Activated naive CD8-positive, alpha-beta T cell treated with anti-CD3 and anti-CD28 coated beads, Interleukin-2, amount 50 U/mL, for 24 hours (primary cell): ENCODE data around the gene SLC1A3.
"Not testable (repeated sequence)": the region's sequence is repeated elsewhere in the genome, so short reads cannot be mapped to it uniquely, and the experiment has no call there.

Experiments
- ATAC-seq: fragments of 150-1000 bp; cut with Tn5 transposase; one replicate; pipeline ENCODE4 v1.10.0; 2021
- DNase-seq: peaks from one replicate; pipeline ENCODE4 v3.0.0; 2021
- H3K27ac Mint-ChIP-seq: one replicate; pipeline ENCODE4 v1.8.0; 2021; ENCODE audit warnings: mild to moderate bottlenecking, mixed read lengths
- H3K27me3 Mint-ChIP-seq: one replicate; pipeline ENCODE4 v1.8.0; 2021; ENCODE audit warnings: mixed read lengths
- H3K36me3 Mint-ChIP-seq: one replicate; pipeline ENCODE4 v1.8.0; 2021; ENCODE audit warnings: low read depth, mixed read lengths
- H3K4me1 Mint-ChIP-seq: one replicate; pipeline ENCODE4 v1.8.0; 2021; ENCODE audit warnings: mixed read lengths
- H3K4me3 Mint-ChIP-seq: one replicate; pipeline ENCODE4 v1.8.0; 2021; ENCODE audit warnings: mild to moderate bottlenecking, moderate library complexity, mixed read lengths
- H3K9me3 Mint-ChIP-seq: one replicate; pipeline ENCODE4 v1.8.0; 2021; ENCODE audit warnings: mixed read lengths

Gene SLC1A3

GRCh38 chr5:36632363-36632664 is 25.9 kb downstream of the SLC1A3 start:
- Mint-ChIP-seq H3K9me3 (no peaks in the 10 kb centered on the region), H3K4me1 (peaks cover 5% of the 10 kb centered on the region), H3K27ac (no peak overlapping the region), H3K27me3 (peaks cover 23% of the 10 kb centered on the region), H3K36me3 (no peaks in the 10 kb centered on the region), H3K4me3 (no peak overlapping the region)
- ATAC-seq (no peak), DNase-seq (no peak)

GRCh38 chr5:36635721-36636390 is 29.4 kb downstream of the SLC1A3 start:
- H3K4me3 Mint-ChIP-seq, result no peak overlapping the region
- H3K27me3 Mint-ChIP-seq, result peaks cover 17% of the 10 kb centered on the region
- no peaks in the 10 kb centered on the region for H3K36me3 Mint-ChIP-seq
- no peak for DNase-seq
- H3K27ac Mint-ChIP-seq, result no peak overlapping the region
- peaks cover 5% of the 10 kb centered on the region for H3K4me1 Mint-ChIP-seq
- no peak for ATAC-seq
- H3K9me3 Mint-ChIP-seq, result no peaks in the 10 kb centered on the region

- Mint-ChIP-seq H3K9me3 (no peaks in the 10 kb centered on the region), H3K4me1 (no peaks in the 10 kb centered on the region), H3K27ac (no peak overlapping the region), H3K36me3 (no peaks in the 10 kb centered on the region), H3K4me3 (no peak overlapping the region), H3K27me3 (peaks cover 17% of the 10 kb centered on the region)
- DNase-seq (no peak), ATAC-seq (no peak)
These were observed 30.7 kb downstream of the SLC1A3 start for GRCh38 chr5:36637101-36637500.

DNA sequence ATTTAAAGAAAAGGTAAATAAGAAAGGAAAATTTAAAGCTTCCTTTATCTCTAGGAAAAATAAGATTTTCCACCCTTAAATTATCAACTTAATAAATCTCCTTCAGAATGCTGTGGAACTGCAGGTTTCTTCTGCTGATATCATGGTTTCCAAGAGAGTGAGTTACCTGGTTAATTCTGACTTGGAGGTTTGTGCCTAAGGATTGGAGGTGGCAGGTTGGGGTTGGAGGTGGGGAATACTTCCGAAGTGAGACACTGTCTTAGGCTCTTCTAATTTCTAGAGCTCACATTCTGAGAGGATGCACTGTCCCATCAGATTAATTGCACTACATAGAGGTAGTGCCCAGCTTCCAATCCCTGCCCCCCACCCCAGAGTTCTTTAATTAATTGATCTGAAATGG is 31.1 kb downstream of the SLC1A3 start:
- Mint-ChIP-seq H3K36me3 (no peaks in the 10 kb centered on the region), H3K4me1 (no peaks in the 10 kb centered on the region), H3K27me3 (peaks cover 18% of the 10 kb centered on the region), H3K4me3 (no peak overlapping the region), H3K9me3 (no peaks in the 10 kb centered on the region), H3K27ac (no peak overlapping the region)
- ATAC-seq, result no peak
- no peak for DNase-seq

DNA sequence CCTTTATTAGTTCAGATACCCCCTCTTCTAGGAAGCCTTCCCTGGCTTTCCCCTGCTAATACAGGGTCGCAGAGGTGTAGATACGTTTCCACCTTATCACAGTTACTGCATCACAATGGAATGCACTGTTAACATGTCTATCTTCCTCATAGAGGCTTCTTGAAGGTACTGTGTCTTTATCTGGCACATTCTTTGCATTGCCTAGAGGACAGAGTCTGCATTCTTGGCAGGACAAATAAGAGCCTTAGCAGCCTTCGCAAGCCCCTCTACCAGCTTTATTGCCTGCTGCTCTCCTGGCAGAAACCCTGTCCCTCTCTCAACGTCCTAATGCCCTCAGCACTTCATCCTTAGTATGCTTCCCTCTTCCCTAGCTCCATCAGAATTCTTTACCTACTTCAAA is 31.6 kb downstream of the SLC1A3 start:
- Mint-ChIP-seq H3K36me3 (no peaks in the 10 kb centered on the region), H3K27ac (no peak overlapping the region), H3K4me1 (no peaks in the 10 kb centered on the region), H3K27me3 (peaks cover 20% of the 10 kb centered on the region), H3K4me3 (no peak overlapping the region), H3K9me3 (no peaks in the 10 kb centered on the region)
- ATAC-seq (no peak), DNase-seq (no peak)

GRCh38 chr5:36640949-36641348 is 34.5 kb downstream of the SLC1A3 start:
- Mint-ChIP-seq H3K4me1 (no peaks in the 10 kb centered on the region), H3K36me3 (no peaks in the 10 kb centered on the region), H3K4me3 (no peak overlapping the region), H3K27ac (no peak overlapping the region), H3K27me3 (peaks cover 15% of the 10 kb centered on the region), H3K9me3 (no peaks in the 10 kb centered on the region)
- DNase-seq (no peak), ATAC-seq (no peak)

DNA sequence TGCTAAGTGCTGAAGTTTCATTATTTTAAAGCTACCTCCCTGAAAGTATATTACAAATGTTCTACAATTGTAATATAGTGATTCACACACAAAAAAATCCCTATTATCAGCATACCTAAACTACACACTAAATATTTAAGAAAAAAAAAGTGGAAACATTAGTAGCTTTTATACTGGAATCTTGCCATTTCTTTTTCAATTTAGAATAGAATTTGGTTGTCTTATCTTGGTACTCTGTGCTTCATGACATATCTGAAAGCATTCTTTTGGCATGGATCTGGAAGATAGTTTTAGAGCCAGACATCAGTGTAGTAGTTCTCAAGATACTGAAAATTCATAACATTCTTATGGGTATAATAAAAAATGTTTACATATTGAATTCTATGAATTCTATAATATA is 35.0 kb downstream of the SLC1A3 start:
- Mint-ChIP-seq H3K27ac (no peak overlapping the region), H3K4me3 (no peak overlapping the region), H3K4me1 (no peaks in the 10 kb centered on the region), H3K9me3 (no peaks in the 10 kb centered on the region), H3K27me3 (peaks cover 15% of the 10 kb centered on the region), H3K36me3 (no peaks in the 10 kb centered on the region)
- DNase-seq (no peak), ATAC-seq (no peak)

DNA sequence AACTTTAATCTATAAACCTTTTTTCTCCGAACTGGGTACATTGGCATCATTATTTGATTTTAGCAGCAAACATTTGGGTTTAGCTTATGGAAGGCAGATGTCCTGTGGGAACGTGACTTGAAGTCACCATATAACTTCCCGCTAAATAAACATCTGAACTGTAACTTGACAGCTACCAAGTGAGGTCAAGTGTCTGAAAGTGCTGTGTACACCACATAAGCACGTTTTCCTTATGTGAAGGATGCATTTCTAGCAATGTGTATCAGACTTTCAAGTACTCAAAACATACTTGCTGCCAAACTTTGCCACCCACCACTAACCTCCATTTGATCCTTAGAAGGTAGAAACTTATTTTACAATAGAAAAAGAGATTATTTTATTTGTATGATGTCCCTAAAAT is 35.7 kb downstream of the SLC1A3 start:
- no peak overlapping the region for H3K4me3 Mint-ChIP-seq
- H3K4me1 Mint-ChIP-seq, result no peaks in the 10 kb centered on the region
- no peaks in the 10 kb centered on the region for H3K9me3 Mint-ChIP-seq
- no peak overlapping the region for H3K27ac Mint-ChIP-seq
- H3K36me3 Mint-ChIP-seq, result no peaks in the 10 kb centered on the region
- ATAC-seq, result no peak
- H3K27me3 Mint-ChIP-seq, result peaks cover 13% of the 10 kb centered on the region
- no peak for DNase-seq

DNA sequence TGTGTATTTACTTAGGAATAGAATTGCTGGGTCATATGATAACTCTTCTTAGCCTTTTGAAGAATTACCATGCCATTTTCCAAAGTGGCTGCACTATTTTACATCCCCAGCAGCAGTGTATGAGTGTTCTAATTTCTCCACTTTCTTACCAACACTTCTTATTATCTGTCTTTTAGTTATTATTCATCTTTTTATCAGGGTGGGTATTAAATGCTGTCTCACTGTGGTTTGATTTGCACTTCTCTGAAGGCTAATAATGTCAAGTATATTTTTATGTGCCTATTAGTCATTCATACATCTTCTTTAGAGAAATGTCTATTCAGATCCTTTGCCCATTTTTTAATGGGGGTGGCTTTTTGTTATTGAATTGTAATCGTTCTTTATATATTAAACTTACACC is 36.8 kb downstream of the SLC1A3 start:
- Mint-ChIP-seq H3K4me1 (no peaks in the 10 kb centered on the region), H3K27me3 (peaks cover 9% of the 10 kb centered on the region), H3K9me3 (no peaks in the 10 kb centered on the region), H3K27ac (no peak overlapping the region), H3K4me3 (no peak overlapping the region), H3K36me3 (no peaks in the 10 kb centered on the region)
- DNase-seq, result no peak
- ATAC-seq, result no peak

GRCh38 chr5:36643841-36644240 is 37.4 kb downstream of the SLC1A3 start:
- not testable (repeated sequence) for H3K27ac Mint-ChIP-seq, H3K27me3 Mint-ChIP-seq, H3K36me3 Mint-ChIP-seq, ATAC-seq, DNase-seq, H3K4me3 Mint-ChIP-seq, H3K9me3 Mint-ChIP-seq, H3K4me1 Mint-ChIP-seq

GRCh38 chr5:36644727-36645126 is 38.3 kb downstream of the SLC1A3 start:
- ATAC-seq (no peak), DNase-seq (no peak)
- Mint-ChIP-seq H3K27me3 (peaks cover 7% of the 10 kb centered on the region), H3K4me3 (no peak overlapping the region), H3K27ac (no peak overlapping the region), H3K36me3 (no peaks in the 10 kb centered on the region), H3K4me1 (no peaks in the 10 kb centered on the region), H3K9me3 (no peaks in the 10 kb centered on the region)

DNA sequence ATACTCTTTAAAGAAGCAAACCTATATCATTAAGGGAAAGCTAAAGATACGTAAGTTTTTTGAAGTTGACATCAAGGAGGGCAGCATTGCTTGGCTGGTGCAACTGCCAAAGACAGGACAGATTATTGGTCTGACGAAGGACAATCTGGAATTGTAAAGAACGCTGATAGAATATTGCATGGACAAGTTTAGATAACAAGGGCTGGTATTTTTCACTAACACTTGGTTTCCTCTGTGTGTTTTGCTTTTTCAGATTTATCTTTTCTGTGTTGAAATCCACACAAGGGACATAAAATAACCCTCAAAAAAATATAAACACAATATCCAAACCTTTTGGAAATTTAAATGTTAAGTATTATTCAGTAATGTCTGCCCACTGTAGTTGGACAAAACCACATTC is 39.7 kb downstream of the SLC1A3 start:
- H3K9me3 Mint-ChIP-seq, result no peaks in the 10 kb centered on the region
- no peak for ATAC-seq
- peaks cover 8% of the 10 kb centered on the region for H3K27me3 Mint-ChIP-seq
- H3K4me3 Mint-ChIP-seq, result no peak overlapping the region
- no peaks in the 10 kb centered on the region for H3K4me1 Mint-ChIP-seq
- DNase-seq, result no peak
- no peaks in the 10 kb centered on the region for H3K36me3 Mint-ChIP-seq
- no peak overlapping the region for H3K27ac Mint-ChIP-seq

DNA sequence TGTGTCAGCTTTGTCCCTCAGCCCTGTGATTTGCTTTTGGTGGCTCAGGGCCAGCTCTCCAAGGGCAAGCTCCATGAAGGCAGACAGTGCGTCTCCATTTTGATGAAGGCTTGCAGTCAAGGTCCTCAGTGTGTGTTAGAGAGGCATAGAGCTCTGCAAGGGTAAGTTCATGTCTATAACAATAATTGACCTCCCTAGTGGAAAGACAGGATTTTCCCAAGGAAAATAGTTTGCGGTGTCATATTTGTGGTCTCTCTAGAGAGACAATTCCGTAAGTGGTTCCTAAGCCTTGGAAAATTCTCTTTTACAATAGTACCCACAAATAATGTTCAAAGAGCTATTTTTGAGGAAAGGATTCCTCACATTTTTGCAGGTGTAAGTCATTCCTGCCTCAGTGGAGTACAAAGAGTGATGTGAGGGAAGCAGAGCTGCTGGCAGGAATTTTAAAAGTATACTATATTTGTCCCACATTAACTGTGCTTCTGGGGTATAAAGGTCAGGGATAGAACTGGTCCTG is 40.2 kb downstream of the SLC1A3 start:
- DNase-seq (no peak), ATAC-seq (no peak)
- no peaks in the 10 kb centered on the region for H3K9me3 Mint-ChIP-seq

DNA sequence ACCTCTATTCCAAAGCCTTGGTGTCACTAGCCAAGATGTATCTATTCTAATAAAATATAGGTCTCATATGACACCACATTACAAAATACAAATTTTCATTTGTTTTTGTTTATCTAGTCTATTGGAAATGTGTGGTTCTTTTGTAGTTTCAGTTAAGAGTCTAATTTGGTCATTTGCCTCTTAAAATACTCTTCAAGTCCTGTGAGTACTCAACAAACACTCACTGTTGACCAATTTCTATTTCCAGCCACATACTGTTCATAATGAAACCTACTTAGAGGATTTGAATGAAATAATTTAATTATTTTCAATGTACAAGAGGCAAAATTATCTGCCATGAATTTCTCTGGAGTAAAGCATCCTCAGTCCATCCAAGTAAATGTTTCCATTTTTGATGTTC is 40.6 kb downstream of the SLC1A3 start:
- H3K27ac Mint-ChIP-seq, result no peak overlapping the region
- no peak overlapping the region for H3K4me3 Mint-ChIP-seq
- H3K36me3 Mint-ChIP-seq, result no peaks in the 10 kb centered on the region
- no peaks in the 10 kb centered on the region for H3K4me1 Mint-ChIP-seq
- peaks cover 12% of the 10 kb centered on the region for H3K27me3 Mint-ChIP-seq
- DNase-seq (no peak), ATAC-seq (no peak)
- H3K9me3 Mint-ChIP-seq, result no peaks in the 10 kb centered on the region

More for the DNA sequence above, 40.2 kb downstream of the SLC1A3 start:
- Mint-ChIP-seq H3K4me3 (no peak overlapping the region), H3K27ac (no peak overlapping the region), H3K36me3 (no peaks in the 10 kb centered on the region), H3K4me1 (no peaks in the 10 kb centered on the region), H3K27me3 (peaks cover 12% of the 10 kb centered on the region)

GRCh38 chr5:36648426-36648825 is 42.0 kb downstream of the SLC1A3 start:
- no peaks in the 10 kb centered on the region for H3K4me1 Mint-ChIP-seq
- H3K27ac Mint-ChIP-seq, result no peak overlapping the region
- H3K36me3 Mint-ChIP-seq, result no peaks in the 10 kb centered on the region
- H3K27me3 Mint-ChIP-seq, result peaks cover 11% of the 10 kb centered on the region
- DNase-seq (no peak), ATAC-seq (no peak)
- no peaks in the 10 kb centered on the region for H3K9me3 Mint-ChIP-seq
- no peak overlapping the region for H3K4me3 Mint-ChIP-seq
